GM12878 (cell line): ENCODE results near the gene CDK4. TPM values are rescaled to one million over a fixed set of nuclear protein-coding genes. Genes with fewer than 3 reads are reported as not detected.

Source experiments
- ATAC-seq: fragments of 200-7000 bp; cut with Tn5 transposase; 3 replicates; pipeline ENCODE4 v1.9.1; 2020; ENCODE audit warnings: mild to moderate bottlenecking, moderate library complexity
- BruUV-seq: library from RNA; stranded (reverse); fragments of 400-500 nt; replicated peaks from 2 replicates; lab custom pipeline; 2021; lab: Mats Ljungman, UMichigan
- CTCF ChIA-PET: fragments of 300-600 bp; sonication (Branson Sonifier 250); formaldehyde crosslinking; extraction: SDS; loops from one replicate; lab custom pipeline; 2021; ENCODE audit warnings: inconsistent platforms; lab: Yijun Ruan, JAX
- POLR2A ChIA-PET: fragments of 350-600 bp; formaldehyde crosslinking; extraction: SDS; loops from one replicate; lab custom pipeline; 2021; ENCODE audit warnings: inconsistent platforms; lab: Charles Lee
- RAD21 ChIA-PET: fragments of 300-600 bp; sonication (Branson Sonifier 250); formaldehyde crosslinking; loops from one replicate; lab custom pipeline; 2023; ENCODE audit warnings: antibody characterized with exemption; ENCODE audit not compliant: unreplicated experiment; lab: Charles Lee
- SMC1A ChIA-PET: fragments of 300-600 bp; sonication (Branson Sonifier 250); formaldehyde crosslinking; loops from one replicate; lab custom pipeline; 2023; ENCODE audit not compliant: unreplicated experiment, uncharacterized antibody; lab: Charles Lee
- DNase-seq: peaks from one replicate; pipeline ENCODE4 v3.0.0-alpha.2; 2011; ENCODE audit warnings: low read depth, low spot score
- FAIRE-seq: peaks from 3 replicates; lab custom pipeline; 2011; peaks lifted over from hg19 to GRCh38; lab: Jason Lieb, UNC
- H2AFZ ChIP-seq: 2 replicates; pipeline ENCODE4 v1.6.0; 2011; ENCODE audit warnings: low read depth, low read length, control low read depth; ENCODE audit not compliant: control insufficient read depth
- H3K27ac ChIP-seq: 2 replicates; pipeline ENCODE4 v1.5.1; 2011; ENCODE audit warnings: control low read depth; ENCODE audit not compliant: control insufficient read depth, insufficient read depth
- H3K27me3 ChIP-seq, 2 experiments: replicated peaks in 1 of 2; 2 replicates each; pipeline versions ENCODE4 v1.6.0 to v1.6.1; 2011; ENCODE audit warnings: low read length in 1 of 2; ENCODE audit not compliant: control insufficient read depth in 2 of 2, insufficient read depth in 2 of 2
- H3K36me3 ChIP-seq, 2 experiments: 2 replicates each; pipeline ENCODE4 v1.5.1; 2011; ENCODE audit warnings: low read length in 1 of 2; ENCODE audit not compliant: control insufficient read depth in 2 of 2, insufficient read depth in 2 of 2
- H3K4me1 ChIP-seq: 2 replicates; pipeline ENCODE4 v1.6.1; 2011; ENCODE audit warnings: mild to moderate bottlenecking, low read length, moderate library complexity, mixed read lengths; ENCODE audit not compliant: control insufficient read depth, insufficient read depth
- H3K4me2 ChIP-seq: 2 replicates; pipeline ENCODE4 v1.6.0; 2011; ENCODE audit warnings: control low read depth; ENCODE audit not compliant: control insufficient read depth, insufficient read depth
- H3K4me3 ChIP-seq: fragments of 200-600 bp; sonication (generic); 2 replicates; pipeline ENCODE4 v1.5.1; 2016
- H3K79me2 ChIP-seq: 2 replicates; pipeline ENCODE4 v1.6.0; 2011; ENCODE audit warnings: low read length; ENCODE audit not compliant: control insufficient read depth, insufficient read depth
- H3K9ac ChIP-seq: 2 replicates; pipeline ENCODE4 v1.8.0; 2011; ENCODE audit warnings: low read length, control low read depth, mixed read lengths; ENCODE audit not compliant: control insufficient read depth, insufficient read depth
- H3K9me3 ChIP-seq: replicated peaks from 3 replicates; pipeline ENCODE4 v1.5.1; 2011; ENCODE audit warnings: mild to moderate bottlenecking, low read length; ENCODE audit not compliant: control insufficient read depth, insufficient read depth
- H4K20me1 ChIP-seq: 2 replicates; pipeline ENCODE4 v1.6.0; 2011; ENCODE audit not compliant: control insufficient read depth, insufficient read depth
- BCLAF1 ChIP-seq: fragments of 450-650 bp; IDR thresholded peaks from 2 replicates; pipeline ENCODE4 v1.6.1; 2017; ENCODE audit warnings: antibody characterized with exemption, mild to moderate bottlenecking, moderate library complexity
- CREM ChIP-seq: IDR thresholded peaks from 2 replicates; pipeline ENCODE4 v1.6.1; 2014; ENCODE audit warnings: antibody characterized with exemption, low read depth
- E4F1 ChIP-seq: fragments of 450-650 bp; IDR thresholded peaks from 2 replicates; pipeline ENCODE4 v1.6.1; 2018; ENCODE audit warnings: borderline replicate concordance, mild to moderate bottlenecking; ENCODE audit not compliant: partially characterized antibody
- EGR1 ChIP-seq, 2 experiments: IDR thresholded peaks; 1 replicate in 1 of 2; 2 replicates in 1 of 2; pipeline ENCODE4 v1.6.1; 2011 to 2012; ENCODE audit warnings: low read depth in 2 of 2, low read length in 2 of 2, borderline replicate concordance in 1 of 2, mild to moderate bottlenecking in 1 of 2, moderate library complexity in 1 of 2
- GABPA ChIP-seq: IDR thresholded peaks from 2 replicates; pipeline ENCODE4 v1.6.1; 2014; ENCODE audit warnings: antibody characterized with exemption, low read depth, mild to moderate bottlenecking, inconsistent platforms
- HDAC6 ChIP-seq: fragments of 200-600 bp; sonication (generic); IDR thresholded peaks from one replicate; pipeline ENCODE4 v1.8.0; 2017; ENCODE audit warnings: antibody characterized with exemption; ENCODE audit not compliant: unreplicated experiment
- HDGF ChIP-seq: fragments of 450-650 bp; IDR thresholded peaks from 2 replicates; pipeline ENCODE4 v1.6.1; 2016; ENCODE audit warnings: antibody characterized with exemption
- KAT2A ChIP-seq: conservative IDR thresholded peaks from 2 replicates; pipeline ENCODE4 v1.6.1; 2011; ENCODE audit warnings: low read depth, low read length; ENCODE audit not compliant: control insufficient read depth
- KDM1A ChIP-seq: fragments of 200-600 bp; sonication (generic); IDR thresholded peaks from 2 replicates; pipeline ENCODE4 v1.6.1; 2016; ENCODE audit warnings: borderline replicate concordance
- SIN3A ChIP-seq: IDR thresholded peaks from 2 replicates; pipeline ENCODE4 v1.6.1; 2012; ENCODE audit warnings: low read depth, low read length, improper control_type of control experiment
- STAT1 ChIP-seq: fragments of 450-650 bp; conservative IDR thresholded peaks from 2 replicates; pipeline ENCODE4 v1.6.1; 2014; ENCODE audit warnings: antibody characterized with exemption, mild to moderate bottlenecking
- STAT3 ChIP-seq: IDR thresholded peaks from 2 replicates; pipeline ENCODE4 v1.6.1; 2011; ENCODE audit warnings: low read depth, low read length, improper control_type of control experiment
- TBL1XR1 ChIP-seq: IDR thresholded peaks from 2 replicates; pipeline ENCODE4 v1.6.1; 2012; ENCODE audit warnings: low read depth, low read length, improper control_type of control experiment
- ZBTB4 ChIP-seq: fragments of 450-650 bp; formaldehyde crosslinking; IDR thresholded peaks from 2 replicates; pipeline ENCODE4 v1.4.0; 2022; ENCODE audit warnings: mild to moderate bottlenecking, moderate library complexity
- ZSCAN29 ChIP-seq: fragments of 450-650 bp; IDR thresholded peaks from 2 replicates; pipeline ENCODE4 v1.6.1; 2017; ENCODE audit warnings: mild to moderate bottlenecking, moderate library complexity
- WGBS: methylation state at CpG from one replicate; pipeline ENCODE4 v1.1.6; 2016; ENCODE audit warnings: low lambda C conversion rate; ENCODE audit not compliant: insufficient replicate concordance, insufficient coverage; ENCODE audit errors: missing lambda C conversion rate; 5-methylcytosine and 5-hydroxymethylcytosine counted together
- in situ Hi-C: fragments of 300-500 bp; cut with MboI; formaldehyde crosslinking; loops from 9 replicates; pipeline ENCODE4 v1.14.3; 2018; ENCODE audit warnings: mixed read lengths
- intact Hi-C: fragments of 100-400 bp; cut with micrococcal nuclease; formaldehyde crosslinking; loops from one replicate; pipeline ENCODE4 v1.14.2; 2022; ENCODE audit not compliant: unreplicated experiment
- polyA plus RNA-seq, 11 experiments: library from polyadenylated mRNA; depleted of rRNA in 4 of 11; unstranded in 6 of 11; stranded (reverse) in 5 of 11; fragments of >200 nt; fragmentation: Nextera tagmentation in 4 of 11; fragmentation: Illumina TruSeq in 1 of 11; extraction: Ambion mirVana in 4 of 11; extraction: Trizol in 1 of 11; gene quantifications; 1 replicate in 1 of 11; 2 replicates in 10 of 11; pipeline versions ENCODE4 v1.2.1 to v1.2.3, GENCODE V29; 2011 to 2016; ENCODE audit warnings: inconsistent platforms in 2 of 11, missing spikeins in 2 of 11, low read depth in 1 of 11
- total RNA-seq, 4 experiments: library from RNA; depleted of rRNA in 3 of 4; stranded (reverse); fragments of >200 nt in 3 of 4; fragmentation: Illumina TruSeq in 1 of 4; extraction: Trizol in 1 of 4; gene quantifications; 2 replicates each; pipeline versions ENCODE4 v1.2.1 to v1.2.3, GENCODE V29; 2013 to 2021

The CDK4 gene
- total and polyA plus RNA-seq, 10 of the 15 experiments (the other 5 are each of a cell fraction or from before 2014, with no cell fraction given), result 26.1 to 385 (median 221) TPM

- FAIRE-seq (no peak), DNase-seq (no peak), ATAC-seq (no peak)
- H3K4me2 ChIP-seq, result no peak overlapping the region
- peaks cover 0 to 3% of the 10 kb centered on the region in 2 experiments; a peak in 2 of 4 replicates for H3K36me3 ChIP-seq
- H3K27me3 ChIP-seq, result peaks cover 11 to 23% of the 10 kb centered on the region in 2 experiments; a peak in 3 of 4 replicates
- SMC1A ChIA-PET, result interaction anchor here (0.7 kb wide), 1 partner anchor 282 kb away, joined by 3 read pairs; the partner anchor contains the start of gene ARHGAP9
- no peaks in the 10 kb centered on the region; the same call in 2 of the 3 replicates for H3K9me3 ChIP-seq
- in situ Hi-C loops (no loop called here), intact Hi-C loops (no loop called here)
- no peak overlapping the region for H3K4me3 ChIP-seq
- peaks cover 22% of the 10 kb centered on the region for H3K4me1 ChIP-seq
- POLR2A ChIA-PET, result interaction anchor here (0.5 kb wide), 1 partner anchor 62 kb away, joined by 3 read pairs; no protein-coding TSS in a partner anchor
- no peak overlapping the region for H3K9ac ChIP-seq
- RAD21 ChIA-PET, result no interaction called here
- H3K79me2 ChIP-seq, result no peaks in the 10 kb centered on the region
- H3K27ac ChIP-seq, result no peak overlapping the region
- H2AFZ ChIP-seq, result no peak overlapping the region
- no peaks in the 10 kb centered on the region; the same call in 1 of the 2 replicates for H4K20me1 ChIP-seq
- BruUV-seq, result no TSS peak
- 73% methylated on average over 2 of the region's 2 CpGs for WGBS
- CTCF ChIA-PET, result interaction anchor here (0.6 to 0.9 kb wide), 3 partner anchors 14 to 195 kb away, joined by 3 to 4 read pairs (median 3); no protein-coding TSS in a partner anchor
- TF ChIP-seq HDGF, result no peak
- TF ChIP-seq ZBTB4, result no peak
- TF ChIP-seq TBL1XR1, result no peak
- no peak for TF ChIP-seq CREM
- TF ChIP-seq STAT1, result no peak
- TF ChIP-seq KDM1A, result no peak
- no peak for TF ChIP-seq STAT3
- TF ChIP-seq GABPA, result no peak
- TF ChIP-seq ZSCAN29, result no peak
- TF ChIP-seq E4F1, result no peak
- TF ChIP-seq BCLAF1, result no peak
- TF ChIP-seq HDAC6, result no peak
- TF ChIP-seq EGR1 (IDR thresholded peaks at IDR 0.05; ENCODE audit: borderline replicate concordance in 1 of 2, low read depth in 2 of 2, low read length in 2 of 2), result no peak
- no peak for TF ChIP-seq KAT2A
- no peak for TF ChIP-seq SIN3A
Observed at GRCh38 chr12:57762463-57762862, 10.4 kb upstream of the CDK4 start.
